ENCODE results near the gene XRCC4. TPM values are rescaled to one million over a fixed set of nuclear protein-coding genes. Genes with fewer than 3 reads are reported as not detected.

Gene XRCC4
- total RNA-seq, 1 donor from 2014 or later, result 5.9 TPM

GRCh38 chr5:83077662-83078261 is 415 bp downstream of the XRCC4 start:
- H3K27me3 ChIP-seq, result no peaks in the 10 kb centered on the region
- H3K36me3 ChIP-seq, result no peaks in the 10 kb centered on the region
- DNase-seq (no peak), ATAC-seq (no peak)
- intact Hi-C loops (cut with DNase I), result no loop called here
- peak overlapping the region; percentile 91 for H3K27ac ChIP-seq
- no peak for TF ChIP-seq CTCF (IDR thresholded peaks at IDR 0.05)
- H3K4me3 ChIP-seq, result peak overlapping the region; percentile 63
- H3K4me1 ChIP-seq, result peaks cover 8% of the 10 kb centered on the region
- H3K9me3 ChIP-seq, result no peaks in the 10 kb centered on the region

- intact Hi-C loops (cut with DNase I), result no loop called here
Observed at GRCh38 chr5:83082750-83083149, 5.4 kb downstream of the XRCC4 start.

GRCh38 chr5:83084336-83084735 is 7.0 kb downstream of the XRCC4 start:
- DNase-seq, result no peak
- no peak overlapping the region for H3K27ac ChIP-seq
- no peaks in the 10 kb centered on the region for H3K36me3 ChIP-seq
- no peak for TF ChIP-seq CTCF (IDR thresholded peaks at IDR 0.05)
- intact Hi-C loops (cut with DNase I), result no loop called here
- ATAC-seq, result no peak
- H3K4me1 ChIP-seq, result no peaks in the 10 kb centered on the region
- H3K27me3 ChIP-seq, result no peaks in the 10 kb centered on the region
- H3K4me3 ChIP-seq, result no peak overlapping the region
- H3K9me3 ChIP-seq, result no peaks in the 10 kb centered on the region

More at GRCh38 chr5:83082750-83083149, 5.4 kb downstream of the XRCC4 start:
- Histone ChIP-seq H3K4me1 (peaks cover 6% of the 10 kb centered on the region), H3K27ac (no peak overlapping the region), H3K27me3 (no peaks in the 10 kb centered on the region), H3K36me3 (no peaks in the 10 kb centered on the region), H3K9me3 (no peaks in the 10 kb centered on the region), H3K4me3 (no peak overlapping the region)
- DNase-seq (no peak), ATAC-seq (no peak)
- TF ChIP-seq CTCF (IDR thresholded peaks at IDR 0.05), result no peak

GRCh38 chr5:83085106-83085505 is 7.8 kb downstream of the XRCC4 start:
- no peak for TF ChIP-seq CTCF (IDR thresholded peaks at IDR 0.05)
- no peak for DNase-seq
- no peak for ATAC-seq
- Histone ChIP-seq H3K4me3 (no peak overlapping the region), H3K27me3 (no peaks in the 10 kb centered on the region), H3K27ac (no peak overlapping the region), H3K4me1 (no peaks in the 10 kb centered on the region), H3K9me3 (no peaks in the 10 kb centered on the region), H3K36me3 (no peaks in the 10 kb centered on the region)
- intact Hi-C loops (cut with DNase I), result no loop called here

GRCh38 chr5:83090169-83090568 is 12.8 kb downstream of the XRCC4 start:
- no peak for TF ChIP-seq CTCF (IDR thresholded peaks at IDR 0.05)
- no peaks in the 10 kb centered on the region for H3K36me3 ChIP-seq
- H3K4me1 ChIP-seq, result no peaks in the 10 kb centered on the region
- DNase-seq, result no peak
- no peak overlapping the region for H3K4me3 ChIP-seq
- H3K27ac ChIP-seq, result no peak overlapping the region
- H3K27me3 ChIP-seq, result no peaks in the 10 kb centered on the region
- intact Hi-C loops (cut with DNase I), result no loop called here
- no peak for ATAC-seq
- H3K9me3 ChIP-seq, result no peaks in the 10 kb centered on the region

GRCh38 chr5:83092619-83093018 is 15.3 kb downstream of the XRCC4 start:
- intact Hi-C loops (cut with DNase I), result no loop called here
- no peak for ATAC-seq

More at GRCh38 chr5:83092619-83093018, 15.3 kb downstream of the XRCC4 start:
- no peak overlapping the region for H3K4me3 ChIP-seq
- DNase-seq, result no peak
- H3K27ac ChIP-seq, result no peak overlapping the region
- H3K4me1 ChIP-seq, result no peaks in the 10 kb centered on the region
- no peaks in the 10 kb centered on the region for H3K36me3 ChIP-seq
- H3K9me3 ChIP-seq, result no peaks in the 10 kb centered on the region
- no peak for TF ChIP-seq CTCF (IDR thresholded peaks at IDR 0.05)
- H3K27me3 ChIP-seq, result no peaks in the 10 kb centered on the region
